Activated effector memory CD4-positive, alpha-beta T cell treated with Interleukin-2 at 50 U/mL for 16 hours (primary cell): ENCODE measurements around the gene RXRA.
"Not testable (repeated sequence)": the region's sequence is repeated elsewhere in the genome, so short reads cannot be mapped to it uniquely, and the experiment has no call there.

Experiments used
- DNase-seq: peaks from one replicate; pipeline ENCODE4 v3.0.0-alpha.2; 2020

Gene RXRA

GRCh38 chr9:134294153-134295071, 31.8 kb upstream of the RXRA start:
- no peak for DNase-seq

- DNase-seq = no peak
Measured at GRCh38 chr9:134295101-134295745, 31.0 kb upstream of the RXRA start.

- DNase-seq = no peak
Measured at GRCh38 chr9:134295746-134296250, 30.5 kb upstream of the RXRA start.

GRCh38 chr9:134296301-134297082, 29.8 kb upstream of the RXRA start:
- DNase-seq = no peak

GRCh38 chr9:134297083-134297410, 29.2 kb upstream of the RXRA start:
- no peak for DNase-seq

- no peak for DNase-seq
Measured at GRCh38 chr9:134297576-134297975, 28.7 kb upstream of the RXRA start.

GRCh38 chr9:134298000-134298399, 28.3 kb upstream of the RXRA start:
- no peak for DNase-seq

GRCh38 chr9:134299068-134299467, 27.2 kb upstream of the RXRA start:
- DNase-seq = no peak

GRCh38 chr9:134299883-134300282, 26.4 kb upstream of the RXRA start:
- no peak for DNase-seq

GRCh38 chr9:134301387-134302129, 24.7 kb upstream of the RXRA start:
- DNase-seq = peak; percentile 60

- DNase-seq = no peak
Measured at GRCh38 chr9:134302130-134302817, 24.0 kb upstream of the RXRA start.

GRCh38 chr9:134303601-134304000, 22.7 kb upstream of the RXRA start:
- no peak for DNase-seq

- DNase-seq = no peak
Measured at GRCh38 chr9:134304261-134304660, 22.0 kb upstream of the RXRA start.

- no peak for DNase-seq
Measured at GRCh38 chr9:134304690-134305089, 21.6 kb upstream of the RXRA start.

- DNase-seq = no peak
Measured at GRCh38 chr9:134305533-134305932, 20.7 kb upstream of the RXRA start.

GRCh38 chr9:134306042-134306441, 20.2 kb upstream of the RXRA start:
- not testable (repeated sequence) for DNase-seq

- DNase-seq = no peak
Measured at GRCh38 chr9:134306636-134307600, 19.3 kb upstream of the RXRA start.

GRCh38 chr9:134307674-134308638, 18.3 kb upstream of the RXRA start:
- DNase-seq = no peak

- DNase-seq = not testable (repeated sequence)
Measured at GRCh38 chr9:134308639-134309220, 17.5 kb upstream of the RXRA start.
